ENCODE data around the gene NSF.
"Not testable (repeated sequence)": the region's sequence is repeated elsewhere in the genome, so short reads cannot be mapped to it uniquely, and the experiment has no call there.

NSF gene

GRCh38 chr17:46777943-46778915 lies 187.8 kb downstream of the NSF start:
- DNase-seq = no peak

GRCh38 chr17:46780003-46780373 lies 189.5 kb downstream of the NSF start:
- no peak for DNase-seq

- no peak for DNase-seq
Observed at GRCh38 chr17:46782250-46782953, 191.9 kb downstream of the NSF start.

GRCh38 chr17:46783031-46783593 lies 192.6 kb downstream of the NSF start:
- no peak for DNase-seq

- DNase-seq = no peak
Observed at GRCh38 chr17:46785696-46786095, 195.2 kb downstream of the NSF start.

GRCh38 chr17:46787478-46787877 lies 197.0 kb downstream of the NSF start:
- no peak for DNase-seq

- DNase-seq = no peak
Observed at GRCh38 chr17:46788300-46788699, 197.8 kb downstream of the NSF start.

GRCh38 chr17:46788796-46789195 lies 198.3 kb downstream of the NSF start:
- no peak for DNase-seq

GRCh38 chr17:46789610-46790009 lies 199.1 kb downstream of the NSF start:
- no peak for DNase-seq

GRCh38 chr17:46790216-46790615 lies 199.7 kb downstream of the NSF start:
- no peak for DNase-seq

- no peak for DNase-seq
Observed at GRCh38 chr17:46791531-46791930, 201.1 kb downstream of the NSF start.

- DNase-seq = no peak
Observed at GRCh38 chr17:46792071-46792470, 201.6 kb downstream of the NSF start.

GRCh38 chr17:46793023-46793422 lies 202.6 kb downstream of the NSF start:
- DNase-seq = not testable (repeated sequence)

- no peak for DNase-seq
Observed at GRCh38 chr17:46793541-46793940, 203.1 kb downstream of the NSF start.

GRCh38 chr17:46794318-46794717 lies 203.8 kb downstream of the NSF start:
- no peak for DNase-seq

GRCh38 chr17:46795379-46795952 lies 205.0 kb downstream of the NSF start:
- no peak for DNase-seq

GRCh38 chr17:46796084-46796483 lies 205.6 kb downstream of the NSF start:
- DNase-seq = no peak

- no peak for DNase-seq
Observed at GRCh38 chr17:46796524-46796923, 206.1 kb downstream of the NSF start.

- DNase-seq = no peak
Observed at GRCh38 chr17:46796956-46797530, 206.6 kb downstream of the NSF start.

GRCh38 chr17:46800573-46800972 lies 210.1 kb downstream of the NSF start:
- no peak for DNase-seq

GRCh38 chr17:46802800-46803199 lies 212.3 kb downstream of the NSF start:
- no peak for DNase-seq

GRCh38 chr17:46803544-46803943 lies 213.1 kb downstream of the NSF start:
- DNase-seq = no peak

- no peak for DNase-seq
Observed at GRCh38 chr17:46805771-46806170, 215.3 kb downstream of the NSF start.
